CD4-positive, alpha-beta memory T cell (primary cell): ENCODE results near the gene ARMC9. TPM values are rescaled to one million over a fixed set of nuclear protein-coding genes. Genes with fewer than 3 reads are reported as not detected.

Source experiments
- CTCF ChIA-PET: fragments of 350-600 bp; sonication (Branson Sonifier 250); formaldehyde crosslinking; loops from one replicate; lab custom pipeline; 2021; ENCODE audit warnings: inconsistent platforms; ENCODE audit not compliant: partially characterized antibody; lab: Charles Lee
- POLR2A ChIA-PET: fragments of 350-600 bp; sonication (Branson Sonifier 250); formaldehyde crosslinking; loops from one replicate; lab custom pipeline; 2021; ENCODE audit not compliant: partially characterized antibody; lab: Charles Lee
- DNase-seq, 5 donors: peaks; one replicate each; pipeline versions ENCODE4 v3.0.0 to v3.0.0-alpha.2; 2020 to 2022; ENCODE audit warnings: mixed read lengths in 1 of 5
- H3K27ac ChIP-seq: one replicate; pipeline ENCODE4 v1.7.0; 2013; ENCODE audit warnings: low read depth, low read length
- H3K27me3 ChIP-seq: 2 replicates; pipeline ENCODE4 v1.7.0; 2013; ENCODE audit warnings: mild to moderate bottlenecking, low read length, moderate library complexity; ENCODE audit not compliant: insufficient read depth
- H3K36me3 ChIP-seq: 2 replicates; pipeline ENCODE4 v1.7.0; 2013; ENCODE audit warnings: mild to moderate bottlenecking, low read length, moderate library complexity; ENCODE audit not compliant: insufficient read depth
- H3K4me1 ChIP-seq: 2 replicates; pipeline ENCODE4 v1.7.0; 2013; ENCODE audit warnings: mild to moderate bottlenecking, low read length, moderate library complexity; ENCODE audit not compliant: insufficient read depth
- H3K4me3 ChIP-seq, 2 donors: one replicate each; pipeline ENCODE4 v1.7.0; 2013; ENCODE audit warnings: low read length in 2 of 2, mild to moderate bottlenecking in 1 of 2
- H3K9me3 ChIP-seq, 2 donors: one replicate each; pipeline ENCODE4 v1.7.0; 2013; ENCODE audit warnings: low read length in 2 of 2, control low read depth in 1 of 2; ENCODE audit not compliant: control insufficient read depth in 1 of 2
- H3K27ac Mint-ChIP-seq, 7 donors: one replicate each; pipeline ENCODE4 v1.8.0; 2020 to 2021; ENCODE audit warnings: mixed read lengths in 7 of 7, mild to moderate bottlenecking in 6 of 7, inconsistent platforms in 3 of 7, moderate library complexity in 3 of 7
- H3K27me3 Mint-ChIP-seq, 2 donors: one replicate each; pipeline ENCODE4 v1.8.0; 2020 to 2021; ENCODE audit warnings: mixed read lengths in 2 of 2
- H3K36me3 Mint-ChIP-seq, 2 donors: one replicate each; pipeline ENCODE4 v1.8.0; 2020 to 2021; ENCODE audit warnings: mixed read lengths in 2 of 2, inconsistent platforms in 1 of 2, mild to moderate bottlenecking in 1 of 2
- H3K4me1 Mint-ChIP-seq, 4 donors: one replicate each; pipeline ENCODE4 v1.8.0; 2020 to 2021; ENCODE audit warnings: mixed read lengths in 4 of 4, mild to moderate bottlenecking in 1 of 4
- H3K4me3 Mint-ChIP-seq, 8 donors: one replicate each; pipeline ENCODE4 v1.8.0; 2020 to 2021; ENCODE audit warnings: mixed read lengths in 8 of 8, mild to moderate bottlenecking in 7 of 8, moderate library complexity in 6 of 8, inconsistent platforms in 3 of 8
- H3K9me3 Mint-ChIP-seq, 8 donors: one replicate each; pipeline ENCODE4 v1.8.0; 2020 to 2021; ENCODE audit warnings: mixed read lengths in 8 of 8, mild to moderate bottlenecking in 5 of 8, inconsistent platforms in 3 of 8, moderate library complexity in 1 of 8
- intact Hi-C: fragments of 100-400 bp; cut with micrococcal nuclease; formaldehyde crosslinking; loops from one replicate; pipeline ENCODE4 v1.15.1; 2023
- polyA plus RNA-seq, 2 donors: library from polyadenylated mRNA; unstranded; fragments of 300-500 nt; fragmentation: Illumina TruSeq; gene quantifications; one replicate each; pipeline ENCODE4 v1.2.3, GENCODE V29; 2021
- total RNA-seq, 2 experiments: library from RNA; stranded (reverse); gene quantifications; one replicate each; pipeline ENCODE4 v1.2.3, GENCODE V29; 2021

The ARMC9 gene
- total and polyA plus RNA-seq, 4 experiments from 2014 or later, result 0.50 to 1.4 (median 1.1) TPM; not detected in 1

DNA sequence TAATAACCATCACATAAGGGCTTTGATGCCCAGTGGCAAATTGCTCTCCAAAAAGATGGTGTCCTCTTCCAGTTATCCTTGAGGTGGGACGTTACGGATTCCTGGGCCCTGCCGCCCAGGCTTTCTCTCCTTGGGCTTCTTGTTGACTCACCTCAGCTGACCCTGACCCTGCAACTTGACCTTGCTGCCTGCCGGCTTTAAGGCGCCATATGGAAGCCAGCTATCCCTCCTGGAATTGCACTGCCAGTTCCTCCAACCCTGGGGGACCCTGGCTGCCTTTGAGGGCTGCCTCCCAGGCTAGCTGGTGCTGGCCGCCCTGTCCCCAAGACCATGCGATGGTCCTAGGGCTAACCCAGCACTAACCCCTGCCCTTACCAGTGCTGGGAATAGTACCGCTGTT lies 168.7 kb downstream of the ARMC9 start:
- no peaks in the 10 kb centered on the region for H3K36me3 ChIP-seq
- no peak overlapping the region for H3K27ac Mint-ChIP-seq
- no peak overlapping the region for H3K27ac ChIP-seq
- DNase-seq, result no peak
- intact Hi-C loops, result no loop called here
- H3K9me3 Mint-ChIP-seq, result no peaks in the 10 kb centered on the region
- no peaks in the 10 kb centered on the region for H3K4me1 ChIP-seq
- CTCF ChIA-PET, result no interaction called here
- no peaks in the 10 kb centered on the region for H3K36me3 Mint-ChIP-seq
- POLR2A ChIA-PET, result no interaction called here
- H3K27me3 Mint-ChIP-seq, result peaks cover 3 to 5% of the 10 kb centered on the region in 2 donors
- H3K4me1 Mint-ChIP-seq, result peaks cover 0 to 8% (median 2%) of the 10 kb centered on the region in 4 donors
- H3K4me3 ChIP-seq, result no peak overlapping the region
- H3K4me3 Mint-ChIP-seq, result no peak overlapping the region
- H3K9me3 ChIP-seq, result no peaks in the 10 kb centered on the region
- H3K27me3 ChIP-seq, result no peaks in the 10 kb centered on the region

DNA sequence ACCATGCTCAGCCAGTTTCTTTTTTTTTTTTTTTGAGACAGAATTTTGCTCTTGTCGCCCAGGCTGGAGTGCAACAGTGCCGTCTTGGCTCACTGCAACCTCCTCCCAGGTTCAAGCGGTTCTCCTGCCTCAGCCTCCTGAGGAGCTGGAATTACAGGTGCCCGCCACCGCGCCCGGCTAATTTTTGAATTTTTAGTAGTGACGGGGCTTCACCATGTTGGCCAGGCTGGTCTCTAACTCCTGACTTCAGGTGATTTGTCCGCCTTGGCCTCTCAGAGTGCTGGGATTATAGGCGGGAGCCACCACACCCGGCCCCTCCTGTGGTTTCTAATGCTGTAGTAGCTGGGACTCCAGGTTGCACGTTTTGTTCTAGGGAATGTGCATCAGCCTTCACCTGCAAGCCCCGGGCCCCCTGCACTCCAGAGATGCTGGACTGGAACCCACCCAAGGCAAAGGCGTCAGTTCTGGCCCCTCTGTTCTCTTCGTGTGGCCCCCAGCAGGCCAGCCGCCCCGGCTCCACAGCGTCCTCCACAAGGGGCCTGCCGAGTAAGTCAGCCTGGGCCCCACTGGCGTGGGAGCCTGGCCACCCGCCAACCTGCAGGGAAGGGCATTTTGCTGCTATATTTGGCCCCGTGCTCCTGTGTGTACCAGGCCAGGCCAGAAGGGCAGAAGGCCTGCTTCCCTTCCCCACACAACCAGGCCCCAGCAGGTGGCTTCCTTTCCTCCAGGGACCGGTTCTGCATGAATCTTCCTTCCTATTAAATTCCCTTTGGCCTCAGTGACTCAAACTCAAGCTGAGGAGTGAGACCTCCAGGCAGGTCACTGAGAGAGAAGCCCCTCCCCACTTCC lies 171.4 kb downstream of the ARMC9 start:
- Histone ChIP-seq H3K4me1 (no peaks in the 10 kb centered on the region), H3K27me3 (no peaks in the 10 kb centered on the region), H3K4me3 (no peak overlapping the region), H3K9me3 (no peaks in the 10 kb centered on the region), H3K27ac (no peak overlapping the region), H3K36me3 (no peaks in the 10 kb centered on the region)
- Mint-ChIP-seq H3K27me3 (peaks cover 3 to 5% of the 10 kb centered on the region in 2 donors), H3K4me1 (no peaks in the 10 kb centered on the region), H3K4me3 (no peak overlapping the region), H3K9me3 (no peaks in the 10 kb centered on the region), H3K36me3 (no peaks in the 10 kb centered on the region), H3K27ac (no peak overlapping the region)
- POLR2A ChIA-PET, result interaction anchor here (0.6 kb wide), 1 partner anchor 528 kb away, joined by 3 read pairs; no protein-coding TSS in a partner anchor
- CTCF ChIA-PET, result no interaction called here
- DNase-seq, result no peak
- intact Hi-C loops, result no loop called here

DNA sequence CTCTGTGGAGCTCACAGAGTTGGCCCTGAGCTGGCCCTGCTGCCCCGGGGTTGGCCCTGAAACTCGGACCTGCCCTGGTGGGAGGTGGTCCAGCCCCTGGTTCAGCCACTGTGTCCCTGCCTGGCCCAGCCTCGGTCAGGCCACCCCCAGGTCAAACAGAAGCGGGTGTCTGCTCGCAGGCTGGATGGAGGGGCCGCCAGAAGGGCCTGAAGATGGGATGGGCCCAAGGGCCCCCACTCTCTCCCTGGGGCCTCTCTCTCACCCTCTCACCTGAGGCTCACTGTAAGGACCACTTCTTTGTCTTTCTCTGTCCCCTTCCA lies 172.0 kb downstream of the ARMC9 start:
- H3K27me3 Mint-ChIP-seq, result peaks cover 0 to 3% of the 10 kb centered on the region in 2 donors
- Histone ChIP-seq H3K27me3 (no peaks in the 10 kb centered on the region), H3K27ac (no peak overlapping the region), H3K9me3 (no peaks in the 10 kb centered on the region), H3K4me1 (no peaks in the 10 kb centered on the region), H3K4me3 (no peak overlapping the region), H3K36me3 (no peaks in the 10 kb centered on the region)
- ChIA-PET POLR2A (no interaction called here), CTCF (no interaction called here)
- no peaks in the 10 kb centered on the region for H3K36me3 Mint-ChIP-seq
- H3K27ac Mint-ChIP-seq, result no peak overlapping the region
- DNase-seq, result no peak
- intact Hi-C loops, result no loop called here
- H3K9me3 Mint-ChIP-seq, result no peaks in the 10 kb centered on the region
- H3K4me3 Mint-ChIP-seq, result no peak overlapping the region
- no peaks in the 10 kb centered on the region for H3K4me1 Mint-ChIP-seq

DNA sequence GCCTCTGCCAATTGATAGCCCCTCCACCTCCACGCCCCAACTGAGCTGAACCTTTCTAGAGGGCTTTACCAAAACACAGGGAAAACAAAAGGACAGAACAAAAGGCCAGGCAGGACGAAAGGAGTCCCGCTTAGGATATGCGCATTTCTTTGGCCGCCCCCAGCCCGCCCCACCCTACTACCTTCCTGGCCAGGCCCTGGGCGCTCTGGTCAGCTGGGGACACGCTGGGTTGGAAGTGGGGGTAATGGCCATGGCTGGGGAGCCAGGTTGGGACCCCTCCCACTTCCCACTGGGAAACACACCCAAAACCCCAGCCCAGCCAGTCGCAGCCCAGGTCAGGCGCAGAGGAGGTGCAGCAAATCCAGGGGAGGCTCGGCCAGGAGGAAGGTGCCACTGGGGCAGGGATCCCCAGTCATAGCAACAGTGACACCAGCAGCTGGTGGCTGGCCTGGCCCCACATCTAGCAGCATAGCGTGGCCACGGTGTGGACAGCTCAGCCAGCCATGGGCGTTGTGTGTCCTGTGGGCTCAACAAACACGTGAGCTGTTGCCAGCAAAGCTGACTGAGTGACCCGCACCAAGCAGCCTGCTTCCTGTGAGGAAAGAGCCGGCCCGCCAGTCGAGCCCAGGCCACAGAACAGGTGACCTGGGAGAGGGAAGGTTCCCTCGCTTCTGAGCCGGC lies 172.5 kb downstream of the ARMC9 start:
- Mint-ChIP-seq H3K36me3 (no peaks in the 10 kb centered on the region), H3K27me3 (peaks cover 0 to 3% of the 10 kb centered on the region in 2 donors), H3K9me3 (no peaks in the 10 kb centered on the region), H3K4me1 (no peaks in the 10 kb centered on the region), H3K27ac (no peak overlapping the region), H3K4me3 (no peak overlapping the region)
- ChIA-PET POLR2A (no interaction called here), CTCF (no interaction called here)
- Histone ChIP-seq H3K4me3 (no peak overlapping the region), H3K9me3 (no peaks in the 10 kb centered on the region), H3K36me3 (no peaks in the 10 kb centered on the region), H3K4me1 (no peaks in the 10 kb centered on the region), H3K27me3 (no peaks in the 10 kb centered on the region), H3K27ac (no peak overlapping the region)
- intact Hi-C loops, result no loop called here
- no peak for DNase-seq

DNA sequence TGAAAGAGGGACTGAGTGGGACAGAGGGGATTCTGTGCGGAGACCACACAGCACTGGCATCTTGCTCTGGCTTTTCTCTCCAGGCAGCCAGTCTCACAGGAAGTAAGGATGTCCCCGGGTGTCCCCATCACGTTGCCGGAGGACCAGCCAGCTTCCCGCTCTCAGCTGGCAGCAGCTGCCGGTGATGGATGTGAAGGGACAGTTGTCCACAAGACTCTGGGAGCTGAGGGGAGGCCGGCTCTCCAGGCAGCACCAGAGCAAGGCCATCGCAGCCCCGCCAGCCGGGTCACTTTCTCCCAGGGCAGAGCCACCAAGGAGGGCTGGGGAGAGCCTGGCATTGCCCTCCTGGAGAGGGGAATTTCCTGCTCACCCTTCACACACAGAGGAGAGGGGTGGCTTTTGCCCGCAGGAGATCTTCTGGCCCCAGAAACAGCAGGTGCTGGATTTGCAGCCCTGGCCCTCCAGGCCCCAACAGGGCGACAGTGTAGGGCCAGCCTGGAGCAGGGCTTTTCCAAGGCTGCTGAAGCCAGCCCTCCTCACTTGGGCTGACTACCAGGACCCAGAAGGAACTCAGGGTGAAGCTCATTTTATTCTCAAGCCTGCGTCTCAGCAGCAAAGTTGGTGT lies 173.1 kb downstream of the ARMC9 start:
- H3K4me1 Mint-ChIP-seq, result no peaks in the 10 kb centered on the region
- H3K27ac Mint-ChIP-seq, result no peak overlapping the region
- intact Hi-C loops, result no loop called here
- CTCF ChIA-PET, result no interaction called here
- Histone ChIP-seq H3K4me1 (no peaks in the 10 kb centered on the region), H3K27me3 (no peaks in the 10 kb centered on the region), H3K36me3 (no peaks in the 10 kb centered on the region), H3K9me3 (no peaks in the 10 kb centered on the region), H3K4me3 (no peak overlapping the region), H3K27ac (no peak overlapping the region)
- H3K36me3 Mint-ChIP-seq, result no peaks in the 10 kb centered on the region
- no peaks in the 10 kb centered on the region for H3K27me3 Mint-ChIP-seq
- no peak for DNase-seq
- POLR2A ChIA-PET, result no interaction called here
- no peaks in the 10 kb centered on the region for H3K9me3 Mint-ChIP-seq
- no peak overlapping the region for H3K4me3 Mint-ChIP-seq

DNA sequence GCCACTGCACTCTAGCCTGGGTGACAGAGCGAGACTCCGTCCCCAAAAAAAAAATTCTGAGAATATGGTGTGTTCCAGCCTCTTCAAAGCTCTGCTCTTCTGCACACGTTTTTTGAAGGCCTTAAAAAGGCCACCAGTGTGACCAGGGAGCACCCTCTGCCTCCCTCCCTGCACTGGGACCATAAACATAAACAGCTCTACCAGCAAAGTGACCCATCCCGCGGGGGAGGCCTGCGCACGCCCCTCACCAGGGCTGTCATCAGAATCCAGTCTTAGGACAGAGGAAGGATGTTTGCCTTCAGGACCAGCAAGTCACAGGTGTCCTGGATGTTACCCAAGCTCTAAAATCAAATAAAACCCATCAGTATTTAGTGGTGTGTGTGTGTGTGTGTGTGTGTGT lies 173.9 kb downstream of the ARMC9 start:
- no peaks in the 10 kb centered on the region for H3K4me1 Mint-ChIP-seq
- intact Hi-C loops, result no loop called here
- CTCF ChIA-PET, result no interaction called here
- no peak for DNase-seq
- peaks cover 0 to 6% of the 10 kb centered on the region in 2 donors for H3K27me3 Mint-ChIP-seq
- Histone ChIP-seq H3K36me3 (no peaks in the 10 kb centered on the region), H3K4me1 (no peaks in the 10 kb centered on the region), H3K27me3 (no peaks in the 10 kb centered on the region), H3K27ac (no peak overlapping the region), H3K9me3 (no peaks in the 10 kb centered on the region), H3K4me3 (no peak overlapping the region)
- H3K9me3 Mint-ChIP-seq, result no peaks in the 10 kb centered on the region
- no peaks in the 10 kb centered on the region for H3K36me3 Mint-ChIP-seq
- no peak overlapping the region for H3K27ac Mint-ChIP-seq
- H3K4me3 Mint-ChIP-seq, result no peak overlapping the region
- POLR2A ChIA-PET, result no interaction called here

DNA sequence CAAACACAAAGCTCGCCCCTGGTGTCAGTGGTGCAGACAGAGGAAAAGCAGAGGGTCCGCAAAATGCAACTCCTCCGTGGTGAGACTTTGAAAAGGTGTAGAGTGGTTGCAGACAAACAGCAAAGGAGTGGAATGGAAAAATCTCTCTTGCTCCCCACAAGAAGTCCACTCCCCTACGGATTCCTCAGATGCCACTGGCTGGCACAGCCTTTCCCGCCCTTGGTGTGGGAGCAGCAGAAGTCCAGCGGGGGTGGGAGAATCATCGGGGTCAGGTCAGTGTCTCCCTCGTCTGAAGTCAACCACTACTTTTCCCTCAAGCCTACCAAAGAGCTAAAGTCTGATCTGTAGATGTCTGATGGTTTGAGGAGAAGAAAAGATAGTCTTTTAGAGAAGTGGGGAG lies 174.8 kb downstream of the ARMC9 start:
- DNase-seq, result no peak
- ChIA-PET POLR2A (no interaction called here), CTCF (no interaction called here)
- Mint-ChIP-seq H3K9me3 (no peaks in the 10 kb centered on the region), H3K36me3 (no peaks in the 10 kb centered on the region), H3K27ac (no peak overlapping the region), H3K4me1 (no peaks in the 10 kb centered on the region), H3K27me3 (peaks cover 0 to 6% of the 10 kb centered on the region in 2 donors), H3K4me3 (no peak overlapping the region)
- H3K4me1 ChIP-seq, result no peaks in the 10 kb centered on the region
- no peak overlapping the region for H3K4me3 ChIP-seq
- H3K27me3 ChIP-seq, result no peaks in the 10 kb centered on the region
- intact Hi-C loops, result no loop called here
- H3K27ac ChIP-seq, result no peak overlapping the region
- H3K36me3 ChIP-seq, result no peaks in the 10 kb centered on the region
- no peaks in the 10 kb centered on the region for H3K9me3 ChIP-seq
